ENCODE results near the gene MXI1.

GRCh38 chr10:110174816-110175215 is 32.6 kb upstream of the MXI1 start:
- TF ChIP-seq GABPB1 (CRISPR knock-in tag; IDR thresholded peaks at IDR 0.05) (no peak), JUN (CRISPR knock-in tag; IDR thresholded peaks at IDR 0.05) (no peak), CREM (CRISPR knock-in tag; IDR thresholded peaks at IDR 0.05) (no peak), JAZF1 (CRISPR knock-in tag; IDR thresholded peaks at IDR 0.05) (no peak), TEAD4 (CRISPR knock-in tag; IDR thresholded peaks at IDR 0.05) (no peak), CTCF (IDR thresholded peaks at IDR 0.05) (no peak), NFYB (CRISPR knock-in tag; conservative IDR thresholded peaks at IDR 0.05; ENCODE audit: low read depth) (no peak), ZNF138 (CRISPR knock-in tag; conservative IDR thresholded peaks at IDR 0.05) (no peak), STAT6 (CRISPR knock-in tag; conservative IDR thresholded peaks at IDR 0.05; ENCODE audit: low read depth) (no peak), TEAD1 (CRISPR knock-in tag; IDR thresholded peaks at IDR 0.05) (no peak)
- TF ChIP-seq, protein P1, sequence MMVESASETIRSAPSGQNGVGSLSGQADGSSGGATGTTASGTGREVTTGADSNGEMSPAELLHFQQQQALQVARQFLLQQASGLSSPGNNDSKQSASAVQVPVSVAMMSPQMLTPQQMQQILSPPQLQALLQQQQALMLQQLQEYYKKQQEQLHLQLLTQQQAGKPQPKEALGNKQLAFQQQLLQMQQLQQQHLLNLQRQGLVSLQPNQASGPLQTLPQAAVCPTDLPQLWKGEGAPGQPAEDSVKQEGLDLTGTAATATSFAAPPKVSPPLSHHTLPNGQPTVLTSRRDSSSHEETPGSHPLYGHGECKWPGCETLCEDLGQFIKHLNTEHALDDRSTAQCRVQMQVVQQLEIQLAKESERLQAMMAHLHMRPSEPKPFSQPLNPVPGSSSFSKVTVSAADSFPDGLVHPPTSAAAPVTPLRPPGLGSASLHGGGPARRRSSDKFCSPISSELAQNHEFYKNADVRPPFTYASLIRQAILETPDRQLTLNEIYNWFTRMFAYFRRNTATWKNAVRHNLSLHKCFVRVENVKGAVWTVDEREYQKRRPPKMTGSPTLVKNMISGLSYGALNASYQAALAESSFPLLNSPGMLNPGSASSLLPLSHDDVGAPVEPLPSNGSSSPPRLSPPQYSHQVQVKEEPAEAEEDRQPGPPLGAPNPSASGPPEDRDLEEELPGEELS (CRISPR knock-in tag; IDR thresholded peaks at IDR 0.05): no peak

Data from WTC11 (cell line).